HepG2 (cell line): ENCODE data around the gene SLC27A1. TPM values are rescaled to one million over a fixed set of nuclear protein-coding genes. Genes with fewer than 3 reads are reported as not detected.

Source experiments
- CREB1 ChIP-seq, 2 experiments: fragments of 450-650 bp in 1 of 2; IDR thresholded peaks; 2 replicates each; pipeline ENCODE4 v1.6.1; 2016 to 2017; ENCODE audit warnings: control low read depth in 1 of 2, mild to moderate bottlenecking in 1 of 2, missing compliant biosample characterization in 1 of 2, missing genetic modification characterization in 1 of 2
- ELF4 ChIP-seq: sonication (generic); formaldehyde crosslinking; IDR thresholded peaks from 2 replicates; pipeline ENCODE4 v1.5.0; 2020; ENCODE audit warnings: missing genetic modification reagents, mild to moderate bottlenecking, moderate library complexity, borderline replicate concordance
- FOXC1 ChIP-seq: sonication (generic); formaldehyde crosslinking; IDR thresholded peaks from 2 replicates; pipeline ENCODE4 v1.8.0; 2022; ENCODE audit warnings: mild to moderate bottlenecking, missing genetic modification reagents, borderline replicate concordance
- GLI4 ChIP-seq: sonication (generic); formaldehyde crosslinking; IDR thresholded peaks from 2 replicates; pipeline ENCODE4 v1.5.1; 2020; ENCODE audit warnings: missing genetic modification reagents, mild to moderate bottlenecking, moderate library complexity, borderline replicate concordance
- HNRNPUL1 ChIP-seq: fragments of 200-400 bp; formaldehyde crosslinking; IDR thresholded peaks from 2 replicates; pipeline ENCODE4 v1.6.1; 2017; ENCODE audit warnings: low read depth, mild to moderate bottlenecking, low read length, moderate library complexity
- ISX ChIP-seq: sonication (generic); formaldehyde crosslinking; conservative IDR thresholded peaks from 2 replicates; pipeline ENCODE4 v1.5.0; 2020; ENCODE audit warnings: missing genetic modification reagents
- MED8 ChIP-seq: sonication (generic); formaldehyde crosslinking; IDR thresholded peaks from 2 replicates; pipeline ENCODE4 v1.8.1; 2023; ENCODE audit warnings: mild to moderate bottlenecking, missing genetic modification reagents; ENCODE audit not compliant: insufficient replicate concordance
- ONECUT2 ChIP-seq: sonication (generic); formaldehyde crosslinking; IDR thresholded peaks from 2 replicates; pipeline ENCODE4 v1.4.0; 2020; ENCODE audit warnings: missing genetic modification reagents
- PREB ChIP-seq: sonication (generic); formaldehyde crosslinking; IDR thresholded peaks from 2 replicates; pipeline ENCODE4 v1.4.0; 2020; ENCODE audit warnings: missing genetic modification reagents
- PRPF4 ChIP-seq: fragments of 200-400 bp; formaldehyde crosslinking; IDR thresholded peaks from 2 replicates; pipeline ENCODE4 v1.6.1; 2016; ENCODE audit warnings: low read length, low read depth; ENCODE audit not compliant: poor library complexity, severe bottlenecking
- RFX5 ChIP-seq: IDR thresholded peaks from 2 replicates; pipeline ENCODE4 v1.6.1; 2011; ENCODE audit warnings: low read depth, low read length, improper control_type of control experiment
- SOX13 ChIP-seq, 3 experiments: fragments of 450-650 bp in 1 of 3; sonication (generic) in 1 of 3; formaldehyde crosslinking in 1 of 3; IDR thresholded peaks in 2 of 3; conservative IDR thresholded peaks in 1 of 3; 2 replicates each; pipeline versions ENCODE4 v1.5.0 to v1.6.1; 2016 to 2020; ENCODE audit warnings: antibody characterized with exemption in 1 of 3, mild to moderate bottlenecking in 1 of 3, missing compliant biosample characterization in 1 of 3, missing genetic modification reagents in 1 of 3, moderate library complexity in 1 of 3
- SRSF4 ChIP-seq: fragments of 200-400 bp; formaldehyde crosslinking; IDR thresholded peaks from one replicate; pipeline ENCODE4 v1.6.1; 2018; ENCODE audit warnings: mild to moderate bottlenecking, low read depth, low read length, moderate library complexity; ENCODE audit not compliant: poor library complexity, severe bottlenecking
- TEF ChIP-seq: sonication (generic); formaldehyde crosslinking; IDR thresholded peaks from 2 replicates; pipeline ENCODE4 v1.5.0; 2020; ENCODE audit warnings: missing genetic modification reagents
- TMF1 ChIP-seq: sonication (generic); formaldehyde crosslinking; IDR thresholded peaks from 2 replicates; pipeline ENCODE4 v1.8.1; 2022; ENCODE audit warnings: low read depth, missing genetic modification reagents
- TSC22D2 ChIP-seq: sonication (generic); formaldehyde crosslinking; IDR thresholded peaks from 2 replicates; pipeline ENCODE4 v1.5.1; 2020; ENCODE audit warnings: missing genetic modification reagents, mild to moderate bottlenecking, borderline replicate concordance
- XBP1 ChIP-seq: sonication (generic); formaldehyde crosslinking; IDR thresholded peaks from 2 replicates; pipeline ENCODE4 v1.5.0; 2020; ENCODE audit warnings: missing genetic modification reagents
- ZFP1 ChIP-seq: IDR thresholded peaks from 2 replicates; pipeline ENCODE4 v1.6.1; 2016
- ZFP36L1 ChIP-seq: sonication (generic); formaldehyde crosslinking; IDR thresholded peaks from 2 replicates; pipeline ENCODE4 v1.8.0; 2022; ENCODE audit warnings: mild to moderate bottlenecking, missing genetic modification reagents, moderate library complexity
- ZNF180 ChIP-seq: sonication (generic); formaldehyde crosslinking; IDR thresholded peaks from 2 replicates; pipeline ENCODE4 v1.4.0; 2020; ENCODE audit warnings: low read depth, missing genetic modification reagents, borderline replicate concordance
- ZNF329 ChIP-seq: sonication (generic); formaldehyde crosslinking; IDR thresholded peaks from 2 replicates; pipeline ENCODE4 v1.9.0; 2021; ENCODE audit warnings: low read depth, mild to moderate bottlenecking, missing genetic modification reagents
- ZNF512 ChIP-seq: sonication (generic); formaldehyde crosslinking; IDR thresholded peaks from 2 replicates; pipeline ENCODE4 v1.4.0; 2020; ENCODE audit warnings: mild to moderate bottlenecking, missing genetic modification reagents
- ZNF660 ChIP-seq: sonication (generic); formaldehyde crosslinking; IDR thresholded peaks from 2 replicates; pipeline ENCODE4 v1.5.1; 2020; ENCODE audit warnings: mild to moderate bottlenecking, low read depth, missing genetic modification reagents, borderline replicate concordance
- ZSCAN20 ChIP-seq: sonication (generic); formaldehyde crosslinking; IDR thresholded peaks from 2 replicates; pipeline ENCODE4 v1.4.0; 2020; ENCODE audit warnings: missing genetic modification reagents, mild to moderate bottlenecking, borderline replicate concordance
- ZSCAN9 ChIP-seq: IDR thresholded peaks from 2 replicates; pipeline ENCODE4 v1.6.1; 2016; ENCODE audit warnings: borderline replicate concordance
- polyA plus RNA-seq, 8 experiments: library from polyadenylated mRNA; depleted of rRNA in 3 of 8; stranded (reverse) in 7 of 8; unstranded in 1 of 8; fragments of >200 nt; fragmentation: Illumina TruSeq in 4 of 8; extraction: Trizol in 4 of 8; gene quantifications; 2 replicates each; pipeline versions ENCODE4 v1.2.1 to v1.2.3, GENCODE V29; 2011 to 2016; ENCODE audit warnings: low read depth in 4 of 8, missing spikeins in 1 of 8, mixed read lengths in 1 of 8; ENCODE audit not compliant: insufficient read depth in 1 of 8
- total RNA-seq, 5 experiments: library from RNA; depleted of rRNA; stranded (reverse); fragments of >200 nt; fragmentation: Illumina TruSeq; extraction: Trizol; gene quantifications; 2 replicates each; pipeline ENCODE4 v1.2.3, GENCODE V29; 2016; ENCODE audit warnings: low read depth in 1 of 5

Gene SLC27A1
- total and polyA plus RNA-seq, 2 of the 13 experiments (the other 11 are each of a cell fraction or from before 2014, with no cell fraction given) = 4.1 to 8.8 TPM

- TF ChIP-seq TMF1 (CRISPR knock-in tag) = no peak; the same call in 1 of the 2 replicates
- TF ChIP-seq PREB (CRISPR knock-in tag) = 0 out of 2 replicates have a peak, but pooled peaks have one; percentile 86
- TF ChIP-seq PRPF4 = no peak
- TF ChIP-seq ELF4 = no peak
- no peak for TF ChIP-seq MED8
- no peak for TF ChIP-seq SOX13 (IDR thresholded peaks at IDR 0.05)
- TF ChIP-seq SOX13 (CRISPR knock-in tag; conservative IDR thresholded peaks at IDR 0.05 in 1 of 2, IDR thresholded peaks at IDR 0.05 in 1 of 2) = peak in 1 of 2 experiments; percentile 27; a peak in 1 of 4 replicates
- TF ChIP-seq ZFP36L1 (CRISPR knock-in tag) = peak; percentile 89
- TF ChIP-seq FOXC1 (CRISPR knock-in tag) = peak; percentile 98
- TF ChIP-seq ZNF329 (CRISPR knock-in tag) = no peak; the same call in none of the 2 replicates
- TF ChIP-seq TSC22D2 = peak; percentile 81
- 0 out of 2 replicates have a peak, but pooled peaks have one; percentile 52 for TF ChIP-seq ISX (CRISPR knock-in tag)
- TF ChIP-seq ZSCAN20 (CRISPR knock-in tag) = no peak; the same call in 1 of the 2 replicates
- peak; percentile 25; the same call in 1 of the 2 replicates for TF ChIP-seq ZNF180 (CRISPR knock-in tag)
- peak; percentile 78; the same call in 1 of the 2 replicates for TF ChIP-seq TEF
- peak; percentile 35 for TF ChIP-seq ZFP1 (CRISPR knock-in tag)
- no peak for TF ChIP-seq HNRNPUL1
- peak; percentile 97; the same call in 1 of the 2 replicates for TF ChIP-seq GLI4 (CRISPR knock-in tag)
- no peak for TF ChIP-seq RFX5
- 0 out of 2 replicates have a peak, but pooled peaks have one; percentile 2 for TF ChIP-seq CREB1 (IDR thresholded peaks at IDR 0.05)
- TF ChIP-seq CREB1 (CRISPR knock-in tag; IDR thresholded peaks at IDR 0.05) = 0 out of 2 replicates have a peak, but pooled peaks have one; percentile 16
- peak; percentile 41; the same call in 1 of the 2 replicates for TF ChIP-seq ZSCAN9 (CRISPR knock-in tag)
- TF ChIP-seq ONECUT2 = 0 out of 2 replicates have a peak, but pooled peaks have one; percentile 17
- peak; percentile 28; the same call in 1 of the 2 replicates for TF ChIP-seq ZNF660 (CRISPR knock-in tag)
- no peak; the same call in 1 of the 2 replicates for TF ChIP-seq XBP1 (CRISPR knock-in tag)
- no peak for TF ChIP-seq ZNF512 (CRISPR knock-in tag)
- TF ChIP-seq SRSF4 = no peak
These were observed 41.6 kb downstream of the SLC27A1 start (continued) for GRCh38 chr19:17511724-17512573.
